Colon (tissue), 2 donors: ENCODE measurements around the gene LHFPL4.
"Not testable (repeated sequence)": the region's sequence is repeated elsewhere in the genome, so short reads cannot be mapped to it uniquely, and the experiment has no call there.

Experiments used
- FAIRE-seq: peaks from 2 replicates; lab custom pipeline; 2012; peaks lifted over from hg19 to GRCh38; lab: Jason Lieb, UNC
- donor health status: control.
- donor health status: control.

Gene LHFPL4

DNA sequence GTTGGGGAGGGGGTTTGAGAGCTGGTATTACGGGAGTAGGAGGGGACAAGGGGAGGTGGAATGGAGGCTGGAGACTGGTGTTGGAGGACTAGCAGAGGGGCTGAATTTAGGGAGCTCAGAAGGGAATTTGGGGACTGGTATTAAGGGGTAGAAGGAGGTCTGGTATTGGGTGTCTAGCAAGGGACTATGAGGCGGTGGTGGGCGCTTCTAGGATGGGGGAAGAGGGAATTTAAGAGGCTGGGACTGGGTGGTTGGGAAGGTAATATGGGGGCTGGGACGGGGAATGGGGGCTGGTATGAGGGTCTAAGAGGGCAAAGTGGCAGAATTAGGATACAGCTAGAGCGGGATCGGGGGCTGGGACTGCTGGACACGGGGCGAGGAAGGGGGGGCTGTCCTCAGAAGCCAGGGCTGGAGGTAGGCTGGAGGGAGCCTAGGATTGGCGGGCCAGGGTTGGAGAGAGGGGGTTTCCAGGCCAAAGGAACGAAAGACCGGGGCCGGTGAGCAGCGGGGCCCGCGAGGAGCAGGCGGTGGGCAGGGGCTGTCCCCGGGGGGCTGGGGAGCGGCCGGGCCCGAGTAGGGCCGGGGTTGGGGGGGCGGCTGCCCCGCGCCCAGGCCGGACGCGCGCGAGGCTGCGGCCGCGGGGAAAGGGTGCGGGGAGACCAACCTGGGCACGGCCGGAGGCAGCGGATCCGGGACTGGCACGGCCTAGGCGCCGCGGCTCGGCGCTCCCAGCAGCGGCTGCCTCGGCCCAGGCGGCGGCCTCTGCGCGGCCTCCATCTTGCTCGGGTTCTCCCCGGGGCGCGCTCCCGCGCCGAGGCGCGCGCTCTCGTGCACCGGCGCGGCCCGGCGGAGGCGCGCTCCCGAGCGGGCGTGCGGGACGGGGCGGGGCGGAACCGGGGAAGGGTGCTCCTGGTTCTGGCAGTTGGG lies at the start of gene LHFPL4:
TSS of gene LHFPL4 (minus strand) at position 802 of the 927 bp plus-strand sequence. CDS start 1,143 bp downstream, outside the sequence.
- no peak for FAIRE-seq

DNA sequence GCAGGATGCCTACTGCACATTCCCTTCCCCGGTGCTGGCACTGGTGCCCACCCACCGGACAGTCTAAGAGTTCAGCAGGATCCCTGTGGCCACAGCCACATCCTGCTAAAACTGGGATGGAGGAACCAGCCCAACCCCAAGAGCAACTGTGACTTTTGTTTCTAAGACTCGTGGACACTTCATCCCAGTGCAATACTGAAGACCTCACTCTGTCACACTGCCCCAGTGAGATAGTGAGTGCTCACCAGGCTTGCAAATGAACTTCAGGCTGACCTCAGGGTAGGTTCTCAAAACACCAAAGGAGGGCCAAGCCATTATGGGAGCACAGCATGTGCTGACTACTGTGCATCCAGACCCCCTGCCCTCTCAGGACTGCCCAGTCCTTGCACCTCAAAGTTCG lies 49.0 kb upstream of the LHFPL4 start:
- no peak for FAIRE-seq

DNA sequence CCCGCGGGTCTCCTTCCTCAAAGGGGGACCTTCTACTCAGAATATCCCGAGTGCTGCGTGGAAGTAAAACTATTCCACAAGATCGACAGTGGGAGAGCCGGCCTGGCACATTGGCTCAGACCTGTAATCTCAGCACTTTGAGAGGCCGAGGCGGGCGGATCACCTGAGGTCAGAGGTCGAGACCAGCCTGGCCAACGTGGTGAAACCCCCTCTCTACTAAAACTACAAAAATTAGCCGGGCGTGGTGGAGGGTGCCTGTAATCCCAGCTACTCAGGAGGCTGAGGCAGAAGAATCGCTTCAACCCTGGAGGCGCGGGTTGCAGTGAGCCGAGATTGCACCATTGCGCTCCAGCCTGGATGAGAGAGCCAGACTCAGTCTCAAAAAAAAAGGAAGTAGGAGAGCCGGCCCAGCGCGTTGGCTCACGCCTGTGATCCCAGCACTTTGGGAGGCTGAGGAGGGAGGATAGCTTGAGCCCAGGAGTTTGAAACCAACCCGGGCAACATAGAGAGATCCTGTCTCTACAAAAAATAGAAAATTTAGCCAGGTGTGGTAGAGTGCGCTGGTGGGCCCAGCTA lies 47.5 kb upstream of the LHFPL4 start:
- not testable (repeated sequence) for FAIRE-seq

DNA sequence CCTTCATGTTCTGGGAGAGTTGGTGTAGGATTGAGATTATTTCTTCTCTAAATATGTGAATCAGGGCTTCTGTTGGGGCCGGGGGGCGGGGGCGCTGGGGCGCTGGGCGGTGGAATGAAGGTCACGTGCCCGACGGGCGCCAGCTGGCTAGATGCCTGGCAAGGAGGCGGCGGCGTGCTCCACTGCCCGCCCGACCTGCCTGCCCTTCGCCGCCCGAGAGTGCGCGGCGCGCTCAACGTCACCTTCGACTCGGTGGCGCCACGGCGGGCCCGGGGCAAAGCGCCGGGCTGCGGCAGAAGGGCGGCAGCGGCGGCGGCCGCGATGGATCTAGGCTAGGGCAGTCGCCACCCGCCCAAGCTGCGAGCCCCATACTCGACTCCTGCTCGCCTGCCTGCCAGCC lies 47.0 kb upstream of the LHFPL4 start:
- FAIRE-seq: no peak

DNA sequence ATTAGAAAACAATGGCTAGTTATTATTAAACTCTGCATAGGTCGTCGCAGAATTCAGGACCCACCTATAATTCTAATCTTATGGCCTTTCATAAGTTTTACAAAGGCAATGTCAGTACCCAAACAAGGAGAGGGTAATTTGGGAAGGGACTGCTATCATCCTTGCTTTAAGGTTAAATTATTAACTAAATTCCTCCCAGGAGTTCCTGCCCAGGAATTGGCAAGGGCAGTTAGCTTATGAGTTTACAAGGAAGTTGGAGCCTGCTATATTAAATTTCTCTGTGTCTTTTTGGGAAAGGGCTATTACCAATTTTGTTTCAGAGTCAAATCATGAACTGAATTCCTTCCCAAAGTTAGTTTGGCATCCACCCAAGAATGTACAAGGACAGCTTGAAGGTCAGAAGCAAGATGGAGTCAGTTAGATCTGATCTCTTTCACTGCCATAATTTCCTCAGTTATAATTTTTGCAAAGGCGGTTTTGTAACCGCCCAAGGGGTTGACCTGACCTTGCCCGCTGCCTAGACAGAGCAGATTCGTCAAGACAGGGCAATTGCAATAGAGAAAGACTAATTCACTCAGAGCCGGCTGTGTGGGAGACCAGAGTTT lies 45.3 kb upstream of the LHFPL4 start:
- no peak for FAIRE-seq

DNA sequence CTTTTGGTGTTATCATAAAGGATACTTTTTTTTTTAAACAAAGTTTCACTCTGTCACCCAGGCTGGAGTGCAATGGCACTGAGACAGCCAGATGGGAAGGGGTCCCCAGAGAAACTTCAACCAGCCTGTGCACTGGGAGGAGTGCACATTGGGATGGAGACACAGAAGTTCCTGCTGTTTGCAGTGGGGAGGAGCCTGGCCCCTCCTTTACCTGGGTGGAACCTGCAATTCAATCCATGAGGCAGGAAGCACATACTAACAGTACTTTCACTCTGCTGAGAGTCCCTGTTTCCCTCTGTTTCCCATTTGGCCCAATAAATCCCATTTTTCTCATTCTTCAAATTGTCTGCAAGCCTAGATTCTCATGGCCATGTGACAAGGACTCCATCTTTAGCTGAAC lies 42.3 kb upstream of the LHFPL4 start:
- FAIRE-seq: no peak

DNA sequence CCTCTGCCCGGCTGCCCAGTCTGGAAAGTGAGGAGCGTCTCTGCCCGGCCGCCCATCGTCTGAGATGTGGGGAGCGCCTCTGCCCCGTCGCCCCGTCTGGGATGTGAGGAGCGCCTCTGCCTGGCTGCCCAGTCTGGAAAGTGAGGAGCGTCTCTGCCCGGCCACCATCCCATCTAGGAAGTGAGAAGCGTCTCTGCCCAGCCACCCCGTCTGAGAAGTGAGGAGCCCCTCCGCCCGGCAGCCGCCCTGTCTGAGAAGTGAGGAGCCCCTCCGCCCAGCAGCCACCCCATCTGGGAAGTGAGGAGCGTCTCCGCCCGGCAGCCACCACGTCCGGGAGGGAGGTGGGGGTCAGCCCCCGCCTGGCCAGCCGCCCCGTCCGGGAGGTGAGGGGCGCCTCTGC lies 38.2 kb upstream of the LHFPL4 start:
- FAIRE-seq: not testable (repeated sequence)

DNA sequence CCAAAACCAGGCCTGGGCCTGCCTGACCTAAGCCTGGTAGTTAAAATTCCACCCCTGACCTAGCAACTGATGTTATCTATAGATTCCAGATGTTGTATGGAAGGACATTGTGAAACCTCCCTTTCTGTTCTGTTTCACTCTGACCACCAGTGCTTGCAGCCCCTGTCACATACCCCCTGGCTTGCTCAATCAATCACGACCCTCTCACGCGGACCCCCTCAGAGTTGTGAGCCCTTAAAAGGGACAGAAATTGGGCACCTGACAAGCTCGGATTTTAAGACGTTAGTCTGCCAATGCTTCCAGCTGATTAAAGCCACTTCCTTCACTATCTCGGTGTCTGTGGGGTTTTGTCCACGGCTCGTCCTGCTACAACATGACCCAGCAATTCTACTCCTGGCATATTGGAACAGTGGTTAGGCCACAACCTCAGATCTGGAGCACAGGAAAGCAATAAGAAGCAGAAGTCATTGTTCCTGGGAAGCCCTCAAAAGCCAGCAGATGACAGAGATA lies 36.7 kb upstream of the LHFPL4 start:
- no peak for FAIRE-seq

DNA sequence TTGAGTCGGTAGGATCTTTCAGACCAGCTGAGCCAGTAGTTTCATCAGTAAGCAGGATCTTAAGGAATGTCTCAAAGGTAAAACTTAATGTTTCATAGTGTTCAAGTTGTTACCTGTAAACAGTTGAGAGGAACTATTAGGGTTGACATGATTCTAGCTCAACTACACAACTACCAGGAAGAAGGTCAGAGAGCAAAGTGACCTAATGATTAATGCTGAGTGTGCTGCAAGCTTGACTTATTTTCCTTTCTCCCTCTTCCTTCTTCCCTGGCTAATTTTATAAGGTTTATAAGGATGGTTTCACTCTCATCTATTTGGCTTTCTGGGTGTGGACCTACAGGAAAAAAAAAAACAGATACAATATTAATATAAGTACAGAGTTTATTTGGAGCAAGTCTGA lies 30.2 kb upstream of the LHFPL4 start:
- no peak for FAIRE-seq

DNA sequence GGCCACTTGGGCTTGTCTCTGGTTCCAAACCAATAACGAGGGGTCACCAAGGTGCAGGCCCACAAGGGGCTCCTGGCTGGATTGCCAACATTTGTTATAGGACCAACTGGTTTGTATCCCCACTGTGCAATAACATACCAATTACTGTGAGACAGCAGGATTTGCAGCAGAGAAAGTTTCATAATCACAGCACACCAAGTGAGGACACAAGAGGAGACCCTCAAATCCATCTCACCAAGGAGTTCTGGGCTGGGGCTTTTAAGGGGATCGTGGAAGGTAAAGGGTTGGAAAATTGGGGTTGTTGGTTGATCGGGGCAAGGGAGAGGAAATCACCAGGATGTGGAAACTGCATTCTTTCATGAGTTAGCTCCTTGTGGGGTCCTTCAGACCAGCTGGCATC lies 29.7 kb upstream of the LHFPL4 start:
- no peak for FAIRE-seq

DNA sequence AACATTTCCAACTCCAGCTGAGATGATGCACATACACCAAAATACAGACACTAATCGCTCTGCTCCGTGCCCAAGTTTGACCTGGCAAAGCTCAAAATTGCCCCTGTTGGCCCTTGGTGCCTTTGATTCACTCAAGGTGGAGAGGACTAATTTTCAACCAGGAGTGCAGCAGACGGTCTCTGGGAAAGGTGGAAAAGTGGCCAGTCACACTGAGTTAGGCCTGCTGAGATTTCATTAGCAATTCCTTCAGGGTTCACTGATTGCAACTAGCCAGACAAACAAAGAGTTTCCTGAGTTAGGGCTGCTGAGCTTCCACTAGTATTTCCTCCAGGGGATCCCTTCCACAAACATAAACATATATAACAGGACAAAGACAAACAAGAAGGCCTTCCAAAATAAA lies 28.7 kb upstream of the LHFPL4 start:
- no peak for FAIRE-seq

DNA sequence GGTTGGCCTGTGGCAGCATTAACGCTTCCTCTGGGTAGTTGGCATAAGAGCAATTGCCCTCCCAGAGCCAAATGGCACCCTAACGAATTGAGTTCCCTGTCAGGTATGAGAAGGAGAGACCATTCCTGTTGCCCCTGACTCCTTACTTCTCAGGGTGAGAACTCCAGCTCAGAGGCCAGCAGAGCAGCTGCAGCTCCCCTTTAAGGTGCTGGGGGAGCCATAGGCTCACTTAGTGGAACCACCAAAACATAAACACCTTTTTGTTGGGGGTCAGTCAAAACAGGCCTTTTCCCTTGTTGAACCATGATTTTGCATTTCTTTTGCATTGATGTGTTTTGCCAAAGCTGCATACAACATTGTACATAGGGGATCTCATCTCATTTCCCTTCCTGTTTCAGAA lies 28.1 kb upstream of the LHFPL4 start:
- no peak for FAIRE-seq

DNA sequence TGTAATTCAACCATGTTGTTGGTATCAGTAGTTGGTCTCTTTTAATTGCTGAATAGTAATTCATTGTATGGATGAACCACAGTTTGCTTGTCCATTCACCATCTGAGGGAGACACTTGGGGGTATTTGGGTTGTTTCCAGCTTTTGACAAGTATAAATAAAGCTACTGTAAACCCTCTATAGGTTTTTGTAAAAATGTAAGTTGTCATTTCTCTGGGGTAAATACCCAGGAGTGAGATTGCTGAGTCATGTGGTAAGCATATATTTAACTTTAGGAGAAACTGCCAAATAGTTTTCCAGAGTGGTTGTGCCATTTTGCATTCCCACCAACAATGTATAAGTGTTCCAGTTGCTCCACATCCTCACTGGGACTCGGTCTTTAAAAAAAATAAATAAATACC lies 15.4 kb upstream of the LHFPL4 start:
- no peak for FAIRE-seq

DNA sequence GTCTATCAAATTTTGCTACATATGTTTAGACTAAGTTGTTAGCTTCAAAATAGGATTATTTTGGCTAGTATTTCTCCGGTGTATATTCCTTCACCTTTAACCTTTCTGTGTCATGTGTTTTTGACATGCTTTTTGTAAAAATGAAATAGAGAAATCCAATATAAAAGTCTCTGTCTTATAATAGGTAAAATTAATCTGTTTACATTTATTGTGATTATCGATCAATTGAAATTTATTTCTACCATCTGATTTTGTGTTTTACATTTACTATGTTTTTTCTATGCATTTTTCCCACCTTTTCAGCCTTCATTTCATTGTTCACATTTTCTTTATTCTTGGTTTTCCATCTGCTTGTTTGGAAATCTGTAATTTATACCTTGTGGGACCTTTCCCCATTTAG lies 11.7 kb upstream of the LHFPL4 start:
- FAIRE-seq: no peak

DNA sequence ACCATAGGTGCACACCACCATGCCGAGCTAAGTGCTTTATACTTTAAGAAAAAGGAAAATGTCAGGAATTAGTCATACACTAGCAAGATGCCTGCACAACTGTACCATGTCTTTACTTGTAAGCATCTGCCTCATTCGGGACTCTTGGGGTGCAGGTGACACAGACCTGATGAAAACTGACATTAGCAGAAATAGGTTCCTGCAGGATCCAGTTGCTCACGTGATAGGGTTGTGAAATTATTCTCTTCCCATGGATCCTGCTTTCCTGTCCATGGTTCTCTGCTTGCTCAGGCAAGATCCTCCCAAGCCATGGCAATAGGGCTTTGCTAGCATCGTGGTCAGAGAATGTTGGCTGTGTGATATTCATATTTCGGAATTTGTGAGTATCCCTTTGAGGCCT lies 10.2 kb upstream of the LHFPL4 start:
- no peak for FAIRE-seq

DNA sequence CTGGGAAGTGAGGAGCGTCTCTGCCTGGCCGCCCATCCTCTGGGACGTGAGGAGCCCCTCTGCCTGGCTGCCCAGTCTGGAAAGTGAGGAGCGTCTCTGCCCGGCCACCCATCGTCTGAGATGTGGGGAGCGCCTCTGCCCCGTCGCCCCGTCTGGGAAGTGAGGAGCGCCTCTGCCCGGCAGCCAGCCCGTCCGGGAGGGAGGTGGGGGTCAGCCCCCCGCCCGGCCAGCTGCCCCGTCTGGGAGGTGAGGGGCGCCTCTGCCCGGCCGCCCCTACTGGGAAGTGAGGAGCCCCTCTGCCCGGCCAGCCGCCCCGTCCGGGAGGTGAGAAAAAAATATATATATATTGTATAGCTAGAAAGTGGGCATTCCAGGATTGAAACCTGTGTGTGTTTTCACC lies 6.4 kb upstream of the LHFPL4 start:
- not testable (repeated sequence) for FAIRE-seq

DNA sequence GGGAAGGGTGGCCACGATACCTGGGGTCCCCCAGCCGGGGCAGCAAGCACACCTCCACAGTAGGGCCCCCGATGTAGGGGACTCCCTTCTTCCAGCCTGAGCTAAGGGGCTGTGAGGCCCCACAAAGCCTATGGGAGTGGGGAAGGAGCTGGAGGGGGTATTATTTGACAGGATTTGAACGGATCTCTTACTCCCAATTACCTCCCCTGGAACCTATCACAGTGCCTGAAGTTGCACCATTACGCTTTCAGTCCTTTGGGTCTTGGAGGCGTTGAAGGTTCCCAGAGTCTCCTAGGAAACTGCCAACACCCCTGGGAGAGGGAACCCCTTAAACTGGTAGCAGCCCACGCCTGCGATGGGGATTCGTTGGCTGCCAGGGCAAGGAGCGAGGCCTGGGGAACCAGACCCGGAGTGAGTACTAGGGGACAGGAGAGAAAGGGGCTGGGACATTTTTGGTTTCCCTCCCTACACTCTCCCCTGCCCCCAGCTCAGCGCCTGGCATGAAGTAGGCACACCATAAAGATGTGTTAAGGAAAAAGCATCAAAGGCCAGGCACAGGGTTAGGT lies 409 bp upstream of the LHFPL4 start:
- FAIRE-seq: no peak

DNA sequence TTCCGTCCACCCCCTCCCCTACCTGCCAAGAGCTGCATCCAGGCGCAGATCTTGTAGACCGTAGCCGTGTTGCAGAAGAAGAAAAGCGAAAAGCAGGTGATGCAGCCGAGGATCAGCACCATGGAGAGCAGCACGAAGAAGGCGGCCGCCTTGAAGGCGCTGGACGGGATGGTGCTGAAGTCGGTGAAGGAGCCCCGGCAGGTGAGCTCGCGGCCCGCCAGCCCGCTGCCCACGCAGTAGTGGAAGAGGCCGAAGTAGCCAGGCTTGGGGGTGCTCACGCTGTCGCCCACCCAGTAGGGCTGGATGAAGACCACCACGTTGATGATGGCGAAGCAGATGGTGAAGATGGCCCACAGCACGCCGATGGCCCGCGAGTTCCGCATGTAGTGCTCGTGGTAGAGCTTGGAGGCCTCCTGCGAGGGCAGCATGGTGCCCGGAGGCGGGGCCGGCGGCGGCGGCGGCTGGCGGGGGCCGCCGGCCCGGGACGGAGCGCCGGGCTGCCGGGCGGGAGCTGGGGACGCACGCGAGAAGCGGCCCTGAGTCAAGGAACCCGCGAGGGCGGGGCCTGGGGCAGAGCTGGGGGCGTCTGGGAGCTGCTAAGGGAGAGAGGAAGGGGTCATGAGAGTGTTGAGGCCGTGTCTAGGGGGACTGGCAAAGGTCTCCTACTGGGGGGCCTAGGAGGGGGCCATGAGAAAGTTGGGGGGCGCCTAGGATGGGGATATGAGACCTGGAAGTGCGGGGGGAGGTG lies 1.2 kb downstream of the LHFPL4 start:
- FAIRE-seq: no peak

DNA sequence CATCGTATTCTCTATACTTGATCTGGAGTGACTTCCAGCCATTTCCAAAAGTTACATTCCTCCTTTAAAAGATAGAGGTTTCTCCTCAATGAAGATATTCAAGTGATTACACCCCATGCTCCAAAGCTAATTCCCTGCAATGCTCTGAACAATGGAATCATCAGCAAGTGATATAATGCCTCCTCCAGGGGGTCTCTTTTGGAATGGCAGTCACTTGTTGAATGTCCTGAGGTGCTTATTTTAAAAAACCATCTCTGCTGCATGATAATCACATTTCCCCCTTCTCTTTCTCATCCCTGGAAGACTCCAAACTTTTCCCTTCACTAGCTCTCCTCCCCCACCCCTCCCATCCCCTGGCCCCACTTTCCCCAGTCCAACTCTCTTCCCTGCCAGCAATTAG lies 2.6 kb downstream of the LHFPL4 start:
- no peak for FAIRE-seq

DNA sequence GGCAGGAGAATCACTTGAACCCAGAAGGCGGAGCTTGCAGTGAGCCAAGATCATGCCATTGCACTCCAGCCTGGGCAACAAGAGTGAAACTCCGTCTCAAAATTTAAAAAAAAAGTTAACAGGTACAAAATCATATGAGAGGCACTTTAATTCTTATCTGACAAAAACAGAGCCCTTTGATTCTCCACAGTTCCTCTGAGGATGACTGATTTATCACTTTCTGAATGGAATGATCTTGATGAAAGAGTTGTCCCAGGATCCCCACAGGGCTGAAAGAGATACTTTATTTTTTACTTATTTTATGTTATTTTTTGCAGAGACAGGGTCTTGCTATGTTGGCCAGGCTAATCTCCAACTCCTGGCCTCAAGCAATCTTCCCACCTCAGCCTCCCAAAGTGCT lies 4.0 kb downstream of the LHFPL4 start:
- no peak for FAIRE-seq

DNA sequence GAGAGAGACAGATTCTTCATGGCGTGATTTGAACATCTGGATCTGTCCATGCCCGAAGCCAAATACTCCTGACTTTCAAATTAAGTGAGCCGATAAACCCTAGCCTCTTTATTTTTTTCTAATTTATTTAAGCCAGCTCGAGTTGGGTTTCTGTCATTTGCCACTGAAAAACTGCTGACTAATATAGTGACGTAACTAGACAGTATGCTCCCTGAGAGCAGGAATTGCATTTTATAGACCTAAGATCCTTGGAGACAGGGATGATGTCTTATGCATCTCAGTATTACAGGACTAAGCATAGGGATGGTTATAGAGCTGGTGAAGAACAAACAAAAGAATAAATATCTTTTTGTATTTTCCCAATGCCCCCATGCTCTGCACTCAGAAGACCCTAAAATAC lies 4.6 kb downstream of the LHFPL4 start:
- FAIRE-seq: no peak

DNA sequence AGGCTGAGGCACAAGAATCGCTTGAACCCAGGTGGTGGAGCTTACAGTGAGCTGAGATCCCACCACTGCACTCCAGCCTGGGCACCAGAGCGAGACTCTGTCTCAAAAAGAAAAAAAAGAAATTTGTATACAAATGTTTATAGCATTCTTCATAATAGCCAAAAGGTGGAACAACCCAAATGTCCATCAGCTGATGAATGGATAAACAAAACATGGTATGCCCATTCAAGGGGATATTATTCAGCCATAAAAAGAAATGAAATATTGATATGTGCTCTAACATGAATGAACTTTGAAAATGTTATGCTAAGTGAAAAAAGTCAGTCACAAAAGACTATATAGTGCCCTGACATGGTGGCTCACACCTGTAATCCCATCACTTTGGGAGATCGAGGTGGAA lies 11.4 kb downstream of the LHFPL4 start:
- FAIRE-seq: no peak
